NCI-H2107 treated with DMSO at 0.1 percent for 48 hours (cell line): Measurements from ENCODE around the gene PTH1R.

Source experiments
- DNase-seq: peaks from one replicate; lab custom pipeline; 2025; ENCODE audit not compliant: unreplicated experiment; lab: John Stamatoyannopoulos, UW

The PTH1R gene

DNA sequence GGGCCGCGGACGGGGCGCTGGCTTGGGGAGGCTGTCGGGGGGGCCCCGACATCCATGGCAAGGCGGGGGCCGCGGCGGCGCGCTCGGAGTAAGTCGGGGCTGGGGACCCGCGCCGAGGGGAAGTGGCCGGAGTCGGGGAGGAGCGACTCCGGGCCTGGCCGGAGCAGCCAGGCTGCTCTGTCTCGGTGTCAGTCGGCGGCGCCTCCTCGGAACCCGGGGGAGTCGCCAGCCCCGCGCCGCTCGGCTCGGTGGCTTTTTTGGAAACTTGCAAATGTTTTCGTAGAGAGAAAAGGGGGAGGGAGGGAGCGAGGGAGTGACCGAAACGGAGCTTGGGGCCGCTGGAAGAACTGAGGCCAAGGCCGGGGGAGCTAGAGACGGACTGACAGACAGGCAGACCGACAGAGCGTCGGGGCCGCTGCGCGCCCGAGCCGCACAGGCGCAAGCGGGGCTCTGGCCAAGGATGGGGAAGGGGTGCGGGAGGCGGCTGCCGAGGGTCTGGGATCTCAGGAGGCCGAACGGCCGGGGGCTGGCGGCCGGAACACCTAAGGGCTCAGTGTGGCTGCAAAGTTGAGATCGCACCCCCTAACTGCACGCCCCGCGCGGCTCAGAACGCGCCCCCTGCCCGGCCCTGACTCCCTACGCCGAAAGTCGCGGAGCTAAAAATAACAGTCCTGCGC lies 5.0 kb downstream of the PTH1R start:
- no peak for DNase-seq

DNA sequence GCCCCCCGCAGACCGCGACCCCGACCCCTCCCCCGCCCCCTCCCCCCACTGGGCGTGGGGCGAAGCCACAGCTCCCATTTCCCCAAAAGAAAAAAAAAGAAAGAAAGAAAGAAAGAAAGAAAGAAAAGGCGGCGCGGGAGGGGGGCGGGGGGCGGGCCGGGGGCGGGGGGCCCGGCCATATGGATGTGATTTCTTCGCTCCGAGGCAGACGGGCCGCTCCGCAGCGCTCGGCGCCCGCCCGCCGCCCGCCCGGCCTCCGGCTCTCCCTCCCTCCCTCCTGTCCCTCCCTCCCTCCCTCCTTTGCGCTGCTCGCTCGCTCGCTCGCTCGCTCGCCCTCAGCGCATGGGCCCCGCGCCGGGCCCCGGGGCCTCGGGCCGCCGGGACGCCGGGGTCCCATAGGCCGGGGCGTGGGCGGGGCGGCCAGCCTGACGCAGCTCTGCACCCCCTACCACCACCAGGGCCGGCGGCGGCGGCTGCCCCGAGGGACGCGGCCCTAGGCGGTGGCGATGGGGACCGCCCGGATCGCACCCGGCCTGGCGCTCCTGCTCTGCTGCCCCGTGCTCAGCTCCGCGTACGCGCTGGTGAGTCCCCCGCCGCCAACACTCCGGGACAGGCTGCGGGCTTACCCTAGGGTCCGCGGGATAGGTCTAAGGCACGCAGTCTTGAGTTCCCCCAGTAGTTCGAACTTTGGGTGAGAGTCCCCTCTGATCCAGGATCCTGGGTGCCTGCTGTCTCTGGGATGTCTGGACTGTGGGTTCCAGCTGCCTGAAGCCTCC lies 5.7 kb downstream of the PTH1R start:
- DNase-seq, result no peak

DNA sequence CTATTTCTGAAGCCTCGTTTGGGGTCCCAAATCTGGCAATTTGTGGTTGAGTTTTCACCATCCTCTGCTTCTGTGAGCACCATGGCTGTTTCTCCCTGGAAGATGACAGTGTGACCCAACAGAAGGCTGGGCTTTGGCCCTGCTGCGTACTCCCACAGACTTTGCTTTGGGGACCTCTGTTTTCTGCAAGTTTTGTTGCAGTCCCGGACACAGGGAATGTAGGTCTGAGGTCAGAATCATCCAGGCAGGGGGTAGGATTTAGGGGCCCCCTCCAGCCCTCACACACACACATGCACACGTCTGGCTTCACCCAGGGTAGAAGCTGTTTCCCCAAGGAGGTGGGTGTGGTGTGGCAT lies 6.3 kb downstream of the PTH1R start:
- DNase-seq, result no peak

DNA sequence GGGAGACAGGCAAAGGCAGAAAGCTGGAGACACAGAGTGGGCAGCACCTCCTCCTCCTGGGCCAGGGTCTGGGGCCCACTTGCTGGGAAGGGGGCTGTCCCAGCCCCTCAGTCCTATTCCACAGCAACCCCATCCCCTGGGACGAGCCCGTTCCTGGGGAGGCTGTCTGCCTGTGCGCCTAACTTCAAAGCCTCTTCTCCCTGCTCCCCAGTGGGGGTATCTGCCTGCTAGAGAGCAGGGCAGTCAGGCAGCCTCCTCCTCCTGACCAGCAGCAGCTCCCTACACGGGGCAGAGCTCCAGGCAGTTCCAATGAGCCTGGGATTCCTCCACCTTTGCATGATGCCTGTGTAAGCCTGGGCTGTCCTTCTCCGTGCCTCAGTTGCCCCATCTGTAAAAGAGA lies 6.9 kb downstream of the PTH1R start:
- no peak for DNase-seq

DNA sequence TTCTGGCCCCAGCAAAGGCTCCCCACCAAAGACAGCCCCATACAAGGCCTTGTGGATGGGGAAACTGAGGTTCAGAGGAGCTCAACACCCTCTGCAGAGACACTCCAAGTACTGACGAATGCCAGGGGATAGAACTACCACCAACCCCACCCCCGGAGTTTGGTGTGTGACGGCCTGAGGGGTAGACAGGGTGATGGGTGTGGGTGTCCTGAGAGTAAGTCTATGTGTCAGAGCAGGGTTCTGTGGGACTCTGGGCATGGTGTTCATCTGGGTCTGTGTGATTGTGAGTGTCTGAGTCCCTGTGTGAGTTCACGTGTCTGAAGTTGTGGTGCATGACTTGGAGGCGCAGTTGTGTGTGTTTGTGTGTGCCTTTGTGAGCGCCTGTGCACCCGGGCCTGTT lies 7.4 kb downstream of the PTH1R start:
- DNase-seq, result no peak

DNA sequence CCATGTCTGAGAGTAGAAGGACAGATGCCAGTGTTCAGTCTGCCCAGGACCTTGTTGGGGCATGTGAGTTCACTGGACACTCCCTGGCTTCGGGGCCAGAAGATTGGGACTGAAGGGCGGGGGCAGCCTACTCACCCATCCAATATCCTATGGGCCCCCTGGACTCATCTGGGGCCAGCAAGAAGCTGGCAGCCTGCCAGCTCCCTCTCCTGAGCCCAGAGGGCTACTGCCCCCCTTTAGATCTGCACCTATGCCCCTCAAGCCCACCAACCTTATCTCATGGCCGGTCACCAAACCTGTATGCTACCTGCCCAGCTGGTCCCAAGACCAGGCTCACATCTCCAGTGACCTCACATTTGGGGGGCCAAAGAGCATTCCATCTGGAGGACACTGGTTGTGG lies 8.1 kb downstream of the PTH1R start:
- DNase-seq, result no peak

DNA sequence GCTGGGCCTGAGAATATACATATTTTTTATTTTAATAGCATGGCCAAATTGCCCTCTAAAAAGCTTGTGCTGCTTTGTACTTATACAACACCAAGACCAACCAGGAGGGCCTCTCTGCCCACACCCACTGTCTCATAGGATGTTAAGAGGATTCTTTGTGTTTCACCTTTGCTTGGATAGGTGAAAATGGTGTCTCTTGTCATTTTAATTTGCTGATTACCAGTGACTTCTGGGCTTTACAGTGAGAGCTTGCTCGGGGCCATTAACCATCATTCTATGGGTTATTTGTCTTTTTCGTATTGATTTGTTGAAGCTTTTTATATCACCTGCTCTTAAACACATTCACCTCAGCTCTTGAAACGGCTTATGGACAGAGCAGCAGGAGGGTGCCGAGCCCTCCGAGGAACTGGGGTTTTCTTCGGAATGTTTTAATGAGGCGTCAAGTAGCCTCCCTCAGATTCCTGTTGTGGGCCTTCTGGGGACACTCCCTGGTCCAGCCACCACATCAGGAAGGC lies 10.5 kb downstream of the PTH1R start:
- DNase-seq, result peak; percentile 27

DNA sequence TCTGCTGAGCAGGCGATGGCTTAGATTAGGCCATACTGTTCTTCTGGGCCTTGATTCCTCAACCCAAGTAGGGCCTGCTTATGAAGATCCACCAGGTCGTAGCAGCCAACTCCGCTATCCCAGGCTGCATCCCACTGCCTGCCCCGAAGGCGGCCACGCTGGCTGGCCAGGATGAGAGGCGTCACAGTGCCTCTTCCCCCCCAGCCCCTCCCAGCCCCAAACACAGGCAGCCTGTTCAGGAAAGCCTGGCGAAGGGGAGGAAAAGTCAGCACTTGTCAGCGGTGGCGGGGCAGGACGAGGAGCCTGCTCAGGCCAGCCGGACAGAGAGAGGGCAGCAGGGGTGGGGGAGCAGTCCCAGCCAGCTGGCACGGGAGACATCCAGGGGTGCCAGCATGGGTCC lies 11.2 kb downstream of the PTH1R start:
- no peak for DNase-seq

DNA sequence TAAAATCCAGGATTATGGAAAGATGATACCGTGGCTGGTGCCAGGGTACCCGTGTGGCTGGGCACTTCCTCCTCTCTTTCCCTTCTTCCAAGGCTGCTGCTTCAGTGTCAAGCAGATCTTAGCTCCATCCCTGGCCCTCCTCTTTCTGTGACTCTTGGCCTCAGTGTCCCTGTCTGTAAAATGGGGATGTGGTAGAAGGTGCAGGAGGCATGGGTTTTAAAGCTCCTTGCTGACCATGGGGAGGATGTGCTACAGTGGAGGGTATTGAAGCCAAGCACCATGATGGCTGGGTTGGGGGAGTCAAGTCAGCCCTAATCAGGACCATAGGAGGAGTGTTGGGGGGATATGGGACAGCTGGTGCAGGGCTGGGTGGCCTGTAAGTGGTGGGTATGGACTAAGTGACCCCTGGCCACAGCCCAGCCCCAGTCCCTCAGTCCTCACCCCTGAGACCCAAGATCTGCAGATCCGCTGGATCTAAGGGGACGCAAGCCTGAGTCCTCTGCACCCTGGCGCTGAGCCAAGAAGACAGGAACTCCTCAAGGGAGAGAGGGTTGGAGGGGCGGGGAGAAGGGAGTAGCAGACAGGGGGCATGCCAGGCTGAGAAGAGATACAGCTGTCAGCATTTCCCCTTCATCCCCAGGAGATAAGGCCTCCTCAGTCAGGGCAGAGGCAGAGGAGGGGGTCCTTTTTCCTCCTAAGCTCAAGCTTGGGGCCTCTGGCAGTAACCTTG lies 12.0 kb downstream of the PTH1R start:
- DNase-seq, result no peak

DNA sequence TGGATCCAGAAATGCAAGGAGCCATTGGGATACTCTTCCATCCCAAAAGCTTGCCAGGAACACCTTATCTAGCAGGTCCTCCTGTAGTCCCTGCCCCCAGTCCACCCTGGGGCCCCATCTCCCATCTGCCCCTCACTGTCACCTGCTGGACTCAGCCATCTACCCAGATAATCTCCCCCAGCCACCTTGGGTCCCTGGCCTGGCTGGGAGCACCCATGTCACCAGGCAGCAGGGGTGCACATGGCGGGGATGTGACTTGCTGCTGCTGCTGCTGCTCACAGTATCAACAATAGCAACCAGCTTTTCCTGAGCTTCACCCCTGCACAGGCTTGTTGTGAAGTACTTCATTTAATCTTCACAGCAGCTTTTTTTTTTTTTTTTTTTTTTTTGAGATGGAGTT lies 12.6 kb downstream of the PTH1R start:
- no peak for DNase-seq

DNA sequence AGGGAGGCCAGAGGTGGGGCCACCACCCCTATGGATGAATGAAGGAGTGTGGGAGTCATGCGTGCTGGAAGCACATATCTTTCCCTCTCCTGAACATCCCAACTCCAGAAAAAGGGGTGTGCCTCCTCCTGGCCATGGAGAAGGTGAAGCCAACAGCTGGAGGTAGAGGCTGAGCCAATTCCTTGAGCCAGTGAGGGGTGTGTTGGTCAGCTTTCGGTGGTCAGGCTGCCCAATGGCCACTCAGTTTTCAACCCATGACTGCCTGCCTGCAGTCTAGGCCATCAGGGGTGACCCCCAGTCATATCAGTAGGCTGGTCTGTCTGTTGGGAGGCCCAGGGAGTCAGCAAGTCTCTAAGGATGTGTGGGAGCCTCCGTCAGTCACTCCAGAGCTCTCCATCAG lies 13.6 kb downstream of the PTH1R start:
- DNase-seq, result no peak

DNA sequence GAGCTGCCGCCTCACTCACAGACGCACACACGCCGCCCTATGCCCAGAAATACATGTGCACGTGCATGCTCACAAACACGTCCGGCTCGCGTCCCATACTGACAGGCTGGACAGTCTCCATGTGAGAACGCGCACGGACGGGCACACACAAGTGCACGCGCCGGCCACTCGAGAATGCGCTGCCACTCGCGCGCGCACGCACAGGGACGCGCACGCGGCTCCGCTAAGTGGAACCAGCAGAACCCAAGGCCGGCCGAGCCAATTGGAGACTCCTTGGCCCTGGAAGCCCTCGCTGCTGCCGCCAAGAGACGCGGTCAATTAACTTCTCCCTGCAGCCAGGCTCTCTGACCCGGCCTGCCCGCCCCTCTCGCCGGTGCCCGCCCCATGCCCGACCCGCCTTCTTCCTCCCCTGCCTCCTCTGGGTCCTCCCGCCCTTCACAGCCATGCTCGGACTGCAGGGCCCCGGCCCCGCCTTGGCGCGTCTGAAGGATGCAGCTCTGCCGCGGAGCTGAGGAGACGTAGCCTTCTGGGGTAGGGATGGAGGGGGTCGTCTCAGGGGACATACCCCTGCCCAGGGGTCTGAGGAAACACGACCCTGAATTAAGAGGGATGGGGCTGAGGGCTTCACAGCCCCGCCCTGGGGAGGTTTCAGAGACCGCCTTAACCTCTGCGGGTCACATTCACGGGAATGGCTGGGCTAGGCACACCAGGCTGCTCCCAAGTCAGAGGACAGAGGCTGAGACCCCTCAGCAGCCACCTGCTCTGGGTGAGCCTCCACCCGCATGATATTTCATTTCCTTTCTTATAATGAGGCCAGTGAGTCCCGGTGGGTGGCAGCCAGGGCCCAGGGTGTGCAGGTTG lies 15.0 kb downstream of the PTH1R start:
- DNase-seq, result no peak

DNA sequence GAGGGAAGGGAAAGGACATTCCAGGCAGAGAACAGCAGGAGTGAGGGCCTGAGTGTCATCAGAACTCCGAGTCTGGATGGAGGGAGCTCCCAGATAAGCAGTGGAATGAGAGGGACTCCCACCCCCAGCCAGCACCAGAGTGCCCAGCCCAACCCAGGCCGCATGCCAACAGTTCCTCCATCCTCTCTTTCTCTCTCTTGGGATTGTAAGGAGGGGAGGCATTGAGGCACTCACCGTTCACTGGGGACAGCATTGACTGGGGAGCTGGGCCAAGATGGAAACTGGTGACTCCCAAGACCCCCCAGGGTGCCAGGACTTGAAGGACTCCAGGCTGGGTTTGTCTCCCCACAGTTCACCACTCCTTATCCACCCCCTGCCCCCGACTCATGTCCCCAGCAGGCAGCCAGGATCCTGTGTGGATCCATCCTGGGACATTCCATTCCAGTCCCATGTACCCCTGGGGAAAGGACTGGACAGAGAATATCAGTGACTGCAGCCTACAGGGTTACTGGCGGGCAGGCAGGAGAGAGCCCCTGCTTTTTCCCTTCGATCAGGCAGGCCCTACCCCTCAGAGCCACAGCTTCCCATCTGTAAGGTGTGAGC lies 15.7 kb downstream of the PTH1R start:
- DNase-seq, result no peak

DNA sequence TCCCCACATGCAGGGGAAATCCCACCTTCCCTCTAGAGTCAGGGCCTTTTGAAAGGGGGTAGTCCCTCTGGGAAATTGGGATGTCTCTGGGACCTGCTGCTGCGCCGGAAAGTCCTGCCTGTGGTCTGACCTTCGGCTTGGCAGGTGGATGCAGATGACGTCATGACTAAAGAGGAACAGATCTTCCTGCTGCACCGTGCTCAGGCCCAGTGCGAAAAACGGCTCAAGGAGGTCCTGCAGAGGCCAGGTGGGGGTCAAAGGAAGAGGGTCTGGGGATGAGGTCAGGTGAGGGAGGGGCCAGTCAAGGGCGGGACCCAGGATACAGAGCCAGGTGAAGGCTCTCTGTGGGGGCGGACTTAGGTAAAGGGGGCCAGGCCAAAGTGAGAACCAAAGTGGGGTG lies 16.2 kb downstream of the PTH1R start:
- DNase-seq, result no peak

DNA sequence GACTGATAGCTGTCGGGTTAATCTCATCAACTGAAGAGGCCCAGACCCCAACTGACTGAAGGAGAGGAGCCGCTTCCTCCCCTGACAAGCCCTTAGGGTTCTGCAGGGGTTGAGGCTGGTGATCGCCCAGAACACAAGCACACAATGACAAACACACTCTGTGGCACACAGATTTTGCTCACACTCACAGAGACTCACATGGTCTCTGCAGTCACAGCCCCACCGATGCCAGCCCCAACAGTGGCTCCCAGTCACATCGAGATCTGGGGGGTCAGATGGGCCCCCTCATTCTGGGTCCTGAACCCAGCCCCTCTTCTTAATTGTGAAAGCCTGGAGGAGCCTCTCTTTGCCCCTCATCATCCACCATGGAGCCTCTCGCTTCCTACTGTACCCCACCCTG lies 16.7 kb downstream of the PTH1R start:
- no peak for DNase-seq

DNA sequence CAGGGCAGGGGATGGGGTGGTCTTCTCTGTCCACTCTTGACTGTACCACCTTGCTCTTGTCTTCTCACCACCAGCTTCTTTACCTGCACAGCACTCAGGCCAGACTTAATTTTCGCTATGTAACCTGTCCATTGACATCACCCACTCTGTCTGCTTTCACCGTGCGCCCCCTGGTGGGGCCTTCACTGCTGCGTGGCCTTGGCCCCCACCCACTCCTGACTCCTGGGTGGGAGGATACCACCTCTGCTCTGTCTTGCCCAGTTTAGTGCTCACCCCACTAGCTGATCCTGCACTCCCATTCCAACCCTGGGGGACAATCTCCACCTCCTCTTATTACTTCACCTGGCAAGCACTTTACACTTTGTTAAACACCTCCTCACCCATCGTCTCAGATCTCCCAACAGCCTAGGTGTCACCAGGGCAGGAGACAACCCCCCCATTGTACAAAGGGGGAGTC lies 17.7 kb downstream of the PTH1R start:
- DNase-seq, result no peak

DNA sequence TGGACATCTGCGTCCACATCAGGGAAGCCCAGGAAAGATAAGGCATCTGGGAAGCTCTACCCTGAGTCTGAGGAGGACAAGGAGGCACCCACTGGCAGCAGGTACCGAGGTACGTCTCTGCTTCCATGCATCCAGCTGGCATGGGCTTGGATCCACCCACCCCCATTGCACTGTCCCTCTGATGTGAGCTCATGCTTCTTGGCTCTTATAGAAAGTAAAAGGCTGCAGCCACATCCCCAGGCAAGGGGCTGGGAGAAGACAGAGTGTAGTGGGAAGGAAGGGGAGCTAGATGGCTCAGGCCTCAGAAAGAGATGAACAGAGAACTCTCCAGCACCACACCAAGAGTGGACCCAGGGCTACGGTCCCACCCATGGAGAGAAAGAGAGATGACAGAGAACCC lies 18.2 kb downstream of the PTH1R start:
- DNase-seq, result no peak

DNA sequence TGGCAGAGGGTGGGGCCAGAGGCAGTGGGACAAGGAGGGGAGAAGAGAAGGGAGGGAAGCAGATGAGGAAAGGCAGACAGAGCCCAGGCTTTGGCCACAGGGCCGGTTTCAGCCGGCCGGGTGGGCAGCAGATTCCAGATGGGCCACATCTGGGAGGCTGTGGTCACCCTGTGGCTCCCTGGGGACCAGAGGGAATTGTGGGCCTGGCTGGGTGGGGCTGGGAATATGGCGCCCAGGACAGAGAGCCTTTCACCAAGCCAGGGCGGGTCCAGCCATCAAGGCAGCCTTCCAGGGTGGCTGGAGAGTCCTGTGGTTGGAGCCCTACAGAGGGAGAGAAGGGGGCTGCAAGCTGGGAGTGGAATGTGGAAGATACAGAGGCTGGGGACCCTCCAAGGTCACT lies 18.9 kb downstream of the PTH1R start:
- DNase-seq, result no peak

DNA sequence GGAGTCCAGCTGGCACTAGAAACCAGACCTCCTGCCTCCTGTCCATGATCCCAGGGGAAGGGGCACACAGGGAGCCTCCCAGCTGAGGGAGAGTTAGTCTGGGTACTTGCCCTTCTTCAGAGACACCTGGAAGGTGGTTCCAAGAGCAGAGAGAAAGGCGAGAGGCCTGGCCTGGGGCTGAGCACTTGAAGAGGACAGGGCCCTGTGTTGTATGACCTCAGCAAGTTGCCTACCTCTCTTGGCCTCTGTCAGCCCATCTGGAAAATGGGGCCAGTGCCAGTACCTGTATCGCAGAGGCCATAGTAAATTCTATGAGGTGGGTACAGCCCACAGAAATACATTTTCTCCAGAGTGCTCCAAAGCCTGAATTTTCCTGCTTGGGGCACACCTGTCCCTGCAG lies 19.5 kb downstream of the PTH1R start:
- DNase-seq, result no peak

DNA sequence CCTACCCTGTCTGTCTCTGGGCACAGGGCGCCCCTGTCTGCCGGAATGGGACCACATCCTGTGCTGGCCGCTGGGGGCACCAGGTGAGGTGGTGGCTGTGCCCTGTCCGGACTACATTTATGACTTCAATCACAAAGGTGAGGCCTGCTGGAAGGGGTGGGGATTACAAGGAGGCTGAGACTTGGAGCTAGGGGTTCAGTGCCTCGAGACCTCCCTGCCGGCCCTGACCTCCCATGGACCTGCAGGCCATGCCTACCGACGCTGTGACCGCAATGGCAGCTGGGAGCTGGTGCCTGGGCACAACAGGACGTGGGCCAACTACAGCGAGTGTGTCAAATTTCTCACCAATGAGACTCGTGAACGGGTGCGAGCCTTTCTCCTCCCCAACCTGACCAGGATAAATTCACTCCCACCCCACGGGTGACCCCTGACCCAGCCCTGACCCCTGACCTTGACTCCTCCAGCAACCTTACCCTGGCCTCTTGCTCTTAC lies 20.4 kb downstream of the PTH1R start:
- DNase-seq, result no peak
